ENCODE results near the gene CERK.

DNA sequence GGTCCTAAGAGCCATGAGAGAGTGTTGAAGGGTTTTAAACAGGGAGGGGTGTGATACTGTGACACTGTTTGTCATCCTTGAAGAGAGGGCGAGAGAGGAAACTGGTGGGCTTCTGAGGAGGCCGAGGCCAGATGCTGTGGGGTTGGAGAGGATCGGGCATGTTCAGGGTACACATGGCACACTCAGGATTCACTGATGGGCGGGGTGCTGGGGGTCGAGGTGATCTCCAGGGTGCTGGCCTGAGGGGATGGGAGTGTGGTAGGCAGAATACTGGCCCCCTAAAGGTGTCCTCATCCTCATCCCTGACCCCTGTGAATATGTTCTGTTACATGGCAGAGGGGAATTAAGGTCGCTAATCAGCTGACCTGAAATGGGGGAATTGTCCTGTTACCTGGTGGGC is 31.7 kb upstream of the CERK start:
- TF ChIP-seq POLR2A (IDR thresholded peaks at IDR 0.05) (no peak), EP300 (IDR thresholded peaks at IDR 0.05) (no peak)
- TF ChIP-seq, protein P1, sequence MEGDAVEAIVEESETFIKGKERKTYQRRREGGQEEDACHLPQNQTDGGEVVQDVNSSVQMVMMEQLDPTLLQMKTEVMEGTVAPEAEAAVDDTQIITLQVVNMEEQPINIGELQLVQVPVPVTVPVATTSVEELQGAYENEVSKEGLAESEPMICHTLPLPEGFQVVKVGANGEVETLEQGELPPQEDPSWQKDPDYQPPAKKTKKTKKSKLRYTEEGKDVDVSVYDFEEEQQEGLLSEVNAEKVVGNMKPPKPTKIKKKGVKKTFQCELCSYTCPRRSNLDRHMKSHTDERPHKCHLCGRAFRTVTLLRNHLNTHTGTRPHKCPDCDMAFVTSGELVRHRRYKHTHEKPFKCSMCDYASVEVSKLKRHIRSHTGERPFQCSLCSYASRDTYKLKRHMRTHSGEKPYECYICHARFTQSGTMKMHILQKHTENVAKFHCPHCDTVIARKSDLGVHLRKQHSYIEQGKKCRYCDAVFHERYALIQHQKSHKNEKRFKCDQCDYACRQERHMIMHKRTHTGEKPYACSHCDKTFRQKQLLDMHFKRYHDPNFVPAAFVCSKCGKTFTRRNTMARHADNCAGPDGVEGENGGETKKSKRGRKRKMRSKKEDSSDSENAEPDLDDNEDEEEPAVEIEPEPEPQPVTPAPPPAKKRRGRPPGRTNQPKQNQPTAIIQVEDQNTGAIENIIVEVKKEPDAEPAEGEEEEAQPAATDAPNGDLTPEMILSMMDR (IDR thresholded peaks at IDR 0.05), result no peak
